Measurements from ENCODE around the gene CDKN2B-AS1.

Gene CDKN2B-AS1

DNA sequence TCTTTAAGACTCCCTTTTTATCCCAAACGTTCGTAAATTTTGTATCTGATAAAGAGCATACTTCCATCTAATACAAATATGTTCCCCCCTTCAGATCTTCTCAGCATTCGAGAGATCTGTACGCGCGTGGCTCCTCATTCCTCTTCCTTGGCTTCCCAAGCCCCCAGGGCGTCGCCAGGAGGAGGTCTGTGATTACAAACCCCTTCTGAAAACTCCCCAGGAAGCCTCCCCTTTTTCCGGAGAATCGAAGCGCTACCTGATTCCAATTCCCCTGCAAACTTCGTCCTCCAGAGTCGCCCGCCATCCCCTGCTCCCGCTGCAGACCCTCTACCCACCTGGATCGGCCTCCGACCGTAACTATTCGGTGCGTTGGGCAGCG, 20.3 kb upstream of the CDKN2B-AS1 start:
- Histone ChIP-seq H3K4me3 (ENCODE audit: low read depth, low read length) (peak overlapping the region; percentile 77), H3K36me3 (ENCODE audit: control insufficient read depth in 2 of 2, insufficient read depth in 1 of 2, low read length in 2 of 2) (peaks cover 11 to 21% of the 10 kb centered on the region in 2 experiments)

DNA sequence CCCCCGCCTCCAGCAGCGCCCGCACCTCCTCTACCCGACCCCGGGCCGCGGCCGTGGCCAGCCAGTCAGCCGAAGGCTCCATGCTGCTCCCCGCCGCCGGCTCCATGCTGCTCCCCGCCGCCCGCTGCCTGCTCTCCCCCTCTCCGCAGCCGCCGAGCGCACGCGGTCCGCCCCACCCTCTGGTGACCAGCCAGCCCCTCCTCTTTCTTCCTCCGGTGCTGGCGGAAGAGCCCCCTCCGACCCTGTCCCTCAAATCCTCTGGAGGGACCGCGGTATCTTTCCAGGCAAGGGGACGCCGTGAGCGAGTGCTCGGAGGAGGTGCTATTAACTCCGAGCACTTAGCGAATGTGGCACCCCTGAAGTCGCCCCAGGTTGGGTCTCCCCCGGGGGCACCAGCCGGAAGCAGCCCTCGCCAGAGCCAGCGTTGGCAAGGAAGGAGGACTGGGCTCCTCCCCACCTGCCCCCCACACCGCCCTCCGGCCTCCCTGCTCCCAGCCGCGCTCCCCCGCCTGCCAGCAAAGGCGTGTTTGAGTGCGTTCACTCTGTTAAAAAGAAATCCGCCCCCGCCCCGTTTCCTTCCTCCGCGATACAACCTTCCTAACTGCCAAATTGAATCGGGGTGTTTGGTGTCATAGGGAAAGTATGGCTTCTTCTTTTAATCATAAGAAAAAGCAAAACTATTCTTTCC, 19.7 kb upstream of the CDKN2B-AS1 start:
- Histone ChIP-seq H3K27ac (ENCODE audit: extremely low read depth, low read depth, low read length) (peak overlapping the region; percentile 95), H3K4me3 (ENCODE audit: low read depth, low read length) (peak overlapping the region; percentile 77), H3K9me3 (ENCODE audit: control insufficient read depth, insufficient read depth, low read depth, low read length) (no peaks in the 10 kb centered on the region), H3K36me3 (ENCODE audit: control insufficient read depth in 2 of 2, insufficient read depth in 1 of 2, low read length in 2 of 2) (peaks cover 8 to 15% of the 10 kb centered on the region in 2 experiments), H3K4me1 (ENCODE audit: control insufficient read depth, insufficient read depth, low read length) (peaks cover 7% of the 10 kb centered on the region)
- ChIA-PET POLR2A (interaction anchor here (0.9 to 1.8 kb wide), 4 partner anchors 12 to 34 kb away, joined by 3 to 6 read pairs (median 4); partner anchors contain the start of genes CDKN2B and CDKN2B-AS1), CTCF (interaction anchor here (1.3 kb wide), 1 partner anchor 34 kb away, joined by 5 read pairs; the partner anchor contains the start of gene CDKN2B)
- TF ChIP-seq ZNF341 (tag by site-specific recombination; IDR thresholded peaks at IDR 0.05; ENCODE audit: low read depth) (peak; percentile 95), ZNF121 (tag by site-specific recombination; IDR thresholded peaks at IDR 0.05) (no peak), ZNF175 (tag by site-specific recombination; IDR thresholded peaks at IDR 0.05) (no peak), ZBTB48 (tag by site-specific recombination; IDR thresholded peaks at IDR 0.05) (peak; percentile 87), ZNF266 (tag by site-specific recombination; IDR thresholded peaks at IDR 0.05; ENCODE audit: low read depth) (no peak), ZNF239 (tag by site-specific recombination; IDR thresholded peaks at IDR 0.05) (no peak), ZNF221 (tag by site-specific recombination; IDR thresholded peaks at IDR 0.05; ENCODE audit: borderline replicate concordance) (no peak), ZNF701 (tag by site-specific recombination; IDR thresholded peaks at IDR 0.05) (no peak), SCRT1 (tag by site-specific recombination; IDR thresholded peaks at IDR 0.05; ENCODE audit: borderline replicate concordance) (no peak), ZNF37A (tag by site-specific recombination; IDR thresholded peaks at IDR 0.05) (no peak), ZNF350 (tag by site-specific recombination; IDR thresholded peaks at IDR 0.05) (no peak)
- TF ChIP-seq, protein P1, sequence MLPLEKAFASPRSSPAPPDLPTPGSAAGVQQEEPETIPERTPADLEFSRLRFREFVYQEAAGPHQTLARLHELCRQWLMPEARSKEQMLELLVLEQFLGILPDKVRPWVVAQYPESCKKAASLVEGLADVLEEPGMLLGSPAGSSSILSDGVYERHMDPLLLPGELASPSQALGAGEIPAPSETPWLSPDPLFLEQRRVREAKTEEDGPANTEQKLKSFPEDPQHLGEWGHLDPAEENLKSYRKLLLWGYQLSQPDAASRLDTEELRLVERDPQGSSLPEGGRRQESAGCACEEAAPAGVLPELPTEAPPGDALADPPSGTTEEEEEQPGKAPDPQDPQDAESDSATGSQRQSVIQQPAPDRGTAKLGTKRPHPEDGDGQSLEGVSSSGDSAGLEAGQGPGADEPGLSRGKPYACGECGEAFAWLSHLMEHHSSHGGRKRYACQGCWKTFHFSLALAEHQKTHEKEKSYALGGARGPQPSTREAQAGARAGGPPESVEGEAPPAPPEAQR (tag by site-specific recombination; IDR thresholded peaks at IDR 0.05) = no peak
- TF ChIP-seq, protein P2, sequence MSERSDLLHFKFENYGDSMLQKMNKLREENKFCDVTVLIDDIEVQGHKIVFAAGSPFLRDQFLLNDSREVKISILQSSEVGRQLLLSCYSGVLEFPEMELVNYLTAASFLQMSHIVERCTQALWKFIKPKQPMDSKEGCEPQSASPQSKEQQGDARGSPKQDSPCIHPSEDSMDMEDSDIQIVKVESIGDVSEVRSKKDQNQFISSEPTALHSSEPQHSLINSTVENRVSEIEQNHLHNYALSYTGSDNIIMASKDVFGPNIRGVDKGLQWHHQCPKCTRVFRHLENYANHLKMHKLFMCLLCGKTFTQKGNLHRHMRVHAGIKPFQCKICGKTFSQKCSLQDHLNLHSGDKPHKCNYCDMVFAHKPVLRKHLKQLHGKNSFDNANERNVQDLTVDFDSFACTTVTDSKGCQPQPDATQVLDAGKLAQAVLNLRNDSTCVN (tag by site-specific recombination; optimal IDR thresholded peaks at IDR 0.05) = peak; percentile 67

More for the DNA sequence above, 20.3 kb upstream of the CDKN2B-AS1 start:
- peaks cover 7% of the 10 kb centered on the region for H3K4me1 ChIP-seq (ENCODE audit: control insufficient read depth, insufficient read depth, low read length)
- peak overlapping the region; percentile 95 for H3K27ac ChIP-seq (ENCODE audit: extremely low read depth, low read depth, low read length)
- H3K9me3 ChIP-seq (ENCODE audit: control insufficient read depth, insufficient read depth, low read depth, low read length) = no peaks in the 10 kb centered on the region
- ChIA-PET POLR2A (interaction anchor here (0.9 to 1.4 kb wide), 2 partner anchors 20 to 35 kb away, joined by 3 to 5 read pairs; partner anchors contain the start of genes CDKN2B and CDKN2B-AS1), CTCF (no interaction called here)
- TF ChIP-seq WT1 (tag by site-specific recombination; IDR thresholded peaks at IDR 0.05) = peak; percentile 28; the same call in 1 of the 2 replicates
- TF ChIP-seq, protein P3, sequence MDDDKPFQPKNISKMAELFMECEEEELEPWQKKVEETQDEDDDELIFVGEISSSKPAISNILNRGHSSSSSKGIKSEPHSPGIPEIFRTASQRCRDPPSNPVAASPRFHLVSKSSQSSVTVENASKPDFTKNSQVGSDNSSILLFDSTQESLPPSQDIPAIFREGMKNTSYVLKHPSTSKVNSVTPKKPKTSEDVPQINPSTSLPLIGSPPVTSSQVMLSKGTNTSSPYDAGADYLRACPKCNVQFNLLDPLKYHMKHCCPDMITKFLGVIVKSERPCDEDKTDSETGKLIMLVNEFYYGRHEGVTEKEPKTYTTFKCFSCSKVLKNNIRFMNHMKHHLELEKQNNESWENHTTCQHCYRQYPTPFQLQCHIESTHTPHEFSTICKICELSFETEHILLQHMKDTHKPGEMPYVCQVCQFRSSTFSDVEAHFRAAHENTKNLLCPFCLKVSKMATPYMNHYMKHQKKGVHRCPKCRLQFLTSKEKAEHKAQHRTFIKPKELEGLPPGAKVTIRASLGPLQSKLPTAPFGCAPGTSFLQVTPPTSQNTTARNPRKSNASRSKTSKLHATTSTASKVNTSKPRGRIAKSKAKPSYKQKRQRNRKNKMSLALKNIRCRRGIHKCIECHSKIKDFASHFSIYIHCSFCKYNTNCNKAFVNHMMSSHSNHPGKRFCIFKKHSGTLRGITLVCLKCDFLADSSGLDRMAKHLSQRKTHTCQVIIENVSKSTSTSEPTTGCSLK (tag by site-specific recombination; IDR thresholded peaks at IDR 0.05) = no peak
- TF ChIP-seq ZNF571 (tag by site-specific recombination; IDR thresholded peaks at IDR 0.05) = no peak
- TF ChIP-seq IKZF3 (tag by site-specific recombination; IDR thresholded peaks at IDR 0.05) = peak; percentile 21; the same call in 1 of the 2 replicates
- TF ChIP-seq, protein P4, sequence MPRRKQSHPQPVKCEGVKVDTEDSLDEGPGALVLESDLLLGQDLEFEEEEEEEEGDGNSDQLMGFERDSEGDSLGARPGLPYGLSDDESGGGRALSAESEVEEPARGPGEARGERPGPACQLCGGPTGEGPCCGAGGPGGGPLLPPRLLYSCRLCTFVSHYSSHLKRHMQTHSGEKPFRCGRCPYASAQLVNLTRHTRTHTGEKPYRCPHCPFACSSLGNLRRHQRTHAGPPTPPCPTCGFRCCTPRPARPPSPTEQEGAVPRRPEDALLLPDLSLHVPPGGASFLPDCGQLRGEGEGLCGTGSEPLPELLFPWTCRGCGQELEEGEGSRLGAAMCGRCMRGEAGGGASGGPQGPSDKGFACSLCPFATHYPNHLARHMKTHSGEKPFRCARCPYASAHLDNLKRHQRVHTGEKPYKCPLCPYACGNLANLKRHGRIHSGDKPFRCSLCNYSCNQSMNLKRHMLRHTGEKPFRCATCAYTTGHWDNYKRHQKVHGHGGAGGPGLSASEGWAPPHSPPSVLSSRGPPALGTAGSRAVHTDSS (tag by site-specific recombination; IDR thresholded peaks at IDR 0.05) = no peak
- no peak for TF ChIP-seq ZFHX2 (tag by site-specific recombination; conservative IDR thresholded peaks at IDR 0.05)
- peak; percentile 59; the same call in 1 of the 2 replicates for TF ChIP-seq ZNF549 (tag by site-specific recombination; IDR thresholded peaks at IDR 0.05)
- TF ChIP-seq ZNF664 (tag by site-specific recombination; IDR thresholded peaks at IDR 0.05) = no peak
- no peak for TF ChIP-seq ZNF548 (tag by site-specific recombination; IDR thresholded peaks at IDR 0.05)
- TF ChIP-seq, protein P5, sequence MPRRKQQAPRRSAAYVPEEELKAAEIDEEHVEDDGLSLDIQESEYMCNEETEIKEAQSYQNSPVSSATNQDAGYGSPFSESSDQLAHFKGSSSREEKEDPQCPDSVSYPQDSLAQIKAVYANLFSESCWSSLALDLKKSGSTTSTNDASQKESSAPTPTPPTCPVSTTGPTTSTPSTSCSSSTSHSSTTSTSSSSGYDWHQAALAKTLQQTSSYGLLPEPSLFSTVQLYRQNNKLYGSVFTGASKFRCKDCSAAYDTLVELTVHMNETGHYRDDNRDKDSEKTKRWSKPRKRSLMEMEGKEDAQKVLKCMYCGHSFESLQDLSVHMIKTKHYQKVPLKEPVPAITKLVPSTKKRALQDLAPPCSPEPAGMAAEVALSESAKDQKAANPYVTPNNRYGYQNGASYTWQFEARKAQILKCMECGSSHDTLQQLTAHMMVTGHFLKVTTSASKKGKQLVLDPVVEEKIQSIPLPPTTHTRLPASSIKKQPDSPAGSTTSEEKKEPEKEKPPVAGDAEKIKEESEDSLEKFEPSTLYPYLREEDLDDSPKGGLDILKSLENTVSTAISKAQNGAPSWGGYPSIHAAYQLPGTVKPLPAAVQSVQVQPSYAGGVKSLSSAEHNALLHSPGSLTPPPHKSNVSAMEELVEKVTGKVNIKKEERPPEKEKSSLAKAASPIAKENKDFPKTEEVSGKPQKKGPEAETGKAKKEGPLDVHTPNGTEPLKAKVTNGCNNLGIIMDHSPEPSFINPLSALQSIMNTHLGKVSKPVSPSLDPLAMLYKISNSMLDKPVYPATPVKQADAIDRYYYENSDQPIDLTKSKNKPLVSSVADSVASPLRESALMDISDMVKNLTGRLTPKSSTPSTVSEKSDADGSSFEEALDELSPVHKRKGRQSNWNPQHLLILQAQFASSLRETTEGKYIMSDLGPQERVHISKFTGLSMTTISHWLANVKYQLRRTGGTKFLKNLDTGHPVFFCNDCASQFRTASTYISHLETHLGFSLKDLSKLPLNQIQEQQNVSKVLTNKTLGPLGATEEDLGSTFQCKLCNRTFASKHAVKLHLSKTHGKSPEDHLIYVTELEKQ (tag by site-specific recombination; IDR thresholded peaks at IDR 0.05; ENCODE audit: borderline replicate concordance) = no peak
